ENCODE data around the gene MRPS9. TPM values are rescaled to one million over a fixed set of nuclear protein-coding genes. Genes with fewer than 3 reads are reported as not detected.

Gene MRPS9
- polyA plus RNA-seq, 6 donors from 2014 or later: 12.9 to 24.9 (median 19.2) TPM

- DNase-seq (no peak), ATAC-seq (ENCODE audit: low read depth in 2 of 2) (no peak)
- peaks cover 0 to 28% (median 23%) of the 10 kb centered on the region in 3 donors for H3K27me3 Mint-ChIP-seq
- no peaks in the 10 kb centered on the region for H3K36me3 Mint-ChIP-seq
- H3K4me3 Mint-ChIP-seq: no peak overlapping the region
- no peaks in the 10 kb centered on the region for H3K9me3 Mint-ChIP-seq
- H3K4me1 Mint-ChIP-seq: peaks cover 5 to 14% (median 13%) of the 10 kb centered on the region in 3 donors
- H3K27ac Mint-ChIP-seq: no peak overlapping the region
Measured at GRCh38 chr2:105138643-105139042, 100.8 kb downstream of the MRPS9 start.

- no peak for DNase-seq
- H3K9me3 Mint-ChIP-seq: no peaks in the 10 kb centered on the region
- H3K36me3 Mint-ChIP-seq: peaks cover 0 to 3% of the 10 kb centered on the region in 2 donors
- H3K4me1 Mint-ChIP-seq: peaks cover 8 to 17% (median 17%) of the 10 kb centered on the region in 3 donors
- H3K27me3 Mint-ChIP-seq: peaks cover 3 to 28% (median 22%) of the 10 kb centered on the region in 3 donors
- no peak for ATAC-seq (ENCODE audit: low read depth in 2 of 2)
- no peak overlapping the region for H3K4me3 Mint-ChIP-seq
- no peak overlapping the region for H3K27ac Mint-ChIP-seq
Measured at GRCh38 chr2:105139556-105140239, 101.8 kb downstream of the MRPS9 start.

GRCh38 chr2:105140240-105140568, 102.3 kb downstream of the MRPS9 start:
- Mint-ChIP-seq H3K4me1 (peaks cover 11 to 22% (median 21%) of the 10 kb centered on the region in 3 donors), H3K4me3 (no peak overlapping the region), H3K27ac (no peak overlapping the region), H3K9me3 (no peaks in the 10 kb centered on the region), H3K27me3 (peaks cover 6 to 28% (median 22%) of the 10 kb centered on the region in 3 donors), H3K36me3 (peaks cover 0 to 5% of the 10 kb centered on the region in 2 donors)
- no peak for DNase-seq
- no peak for ATAC-seq (ENCODE audit: low read depth in 2 of 2)

GRCh38 chr2:105141099-105141614, 103.3 kb downstream of the MRPS9 start:
- H3K27me3 Mint-ChIP-seq: peaks cover 6 to 18% (median 13%) of the 10 kb centered on the region in 3 donors
- DNase-seq (no peak), ATAC-seq (ENCODE audit: low read depth in 2 of 2) (peak in 1 of 2 donors; percentile 24)
- H3K4me3 Mint-ChIP-seq: peak overlapping the region in 5 of 8 donors; percentile 0 to 53 (median 24)
- H3K9me3 Mint-ChIP-seq: no peaks in the 10 kb centered on the region
- peaks cover 11 to 24% (median 23%) of the 10 kb centered on the region in 3 donors for H3K4me1 Mint-ChIP-seq
- peak overlapping the region in 3 of 6 donors; percentile 16 to 59 (median 48) for H3K27ac Mint-ChIP-seq
- peaks cover 0 to 5% of the 10 kb centered on the region in 2 donors for H3K36me3 Mint-ChIP-seq

GRCh38 chr2:105142239-105142638, 104.4 kb downstream of the MRPS9 start:
- DNase-seq (no peak), ATAC-seq (ENCODE audit: low read depth in 2 of 2) (no peak)
- Mint-ChIP-seq H3K36me3 (peaks cover 3 to 7% of the 10 kb centered on the region in 2 donors), H3K27me3 (peaks cover 9 to 22% (median 17%) of the 10 kb centered on the region in 3 donors), H3K4me3 (peak overlapping the region in 6 of 8 donors; percentile 12 to 90 (median 80)), H3K9me3 (no peaks in the 10 kb centered on the region), H3K27ac (peak overlapping the region in 3 of 6 donors; percentile 57 to 66 (median 65)), H3K4me1 (peaks cover 11 to 24% (median 23%) of the 10 kb centered on the region in 3 donors)

- peak overlapping the region in 4 of 6 donors; percentile 19 to 89 (median 57) for H3K27ac Mint-ChIP-seq
- ATAC-seq (ENCODE audit: low read depth in 2 of 2): no peak
- peaks cover 15 to 30% (median 25%) of the 10 kb centered on the region in 3 donors for H3K27me3 Mint-ChIP-seq
- peaks cover 11 to 24% (median 23%) of the 10 kb centered on the region in 3 donors for H3K4me1 Mint-ChIP-seq
- H3K4me3 Mint-ChIP-seq: peak overlapping the region; percentile 84 to 91 (median 90)
- DNase-seq: no peak
- H3K36me3 Mint-ChIP-seq: peaks cover 10 to 15% of the 10 kb centered on the region in 2 donors
- H3K9me3 Mint-ChIP-seq: no peaks in the 10 kb centered on the region
Measured at GRCh38 chr2:105143094-105143466, 105.2 kb downstream of the MRPS9 start.

- Mint-ChIP-seq H3K27me3 (peaks cover 15 to 32% (median 26%) of the 10 kb centered on the region in 3 donors), H3K4me1 (peaks cover 11 to 24% (median 23%) of the 10 kb centered on the region in 3 donors), H3K27ac (peak overlapping the region in 5 of 6 donors; percentile 15 to 89 (median 57)), H3K36me3 (peaks cover 10 to 15% of the 10 kb centered on the region in 2 donors), H3K9me3 (no peaks in the 10 kb centered on the region), H3K4me3 (peak overlapping the region; percentile 84 to 91 (median 90))
- DNase-seq: peak; percentile 47
- peak; percentile 75 to 76 for ATAC-seq (ENCODE audit: low read depth in 2 of 2)
Measured at GRCh38 chr2:105143467-105144151, 105.7 kb downstream of the MRPS9 start.

GRCh38 chr2:105144152-105144940, 106.5 kb downstream of the MRPS9 start:
- ATAC-seq (ENCODE audit: low read depth in 2 of 2) (peak in 1 of 2 donors; percentile 12), DNase-seq (no peak)
- Mint-ChIP-seq H3K36me3 (peaks cover 10 to 21% of the 10 kb centered on the region in 2 donors), H3K4me3 (peak overlapping the region; percentile 81 to 94 (median 90)), H3K9me3 (peaks cover 0 to 4% (median 0%) of the 10 kb centered on the region in 7 donors), H3K27me3 (peaks cover 15 to 37% (median 31%) of the 10 kb centered on the region in 3 donors), H3K4me1 (peaks cover 11 to 24% (median 23%) of the 10 kb centered on the region in 3 donors), H3K27ac (peak overlapping the region in 3 of 6 donors; percentile 32 to 57 (median 33))

GRCh38 chr2:105144941-105145300, 107.1 kb downstream of the MRPS9 start:
- peaks cover 11 to 24% (median 23%) of the 10 kb centered on the region in 3 donors for H3K4me1 Mint-ChIP-seq

GRCh38 chr2:105149272-105149671, 111.4 kb downstream of the MRPS9 start:
- DNase-seq: no peak
- Mint-ChIP-seq H3K27me3 (peaks cover 25 to 55% (median 45%) of the 10 kb centered on the region in 3 donors), H3K4me3 (no peak overlapping the region), H3K4me1 (peaks cover 6 to 11% (median 9%) of the 10 kb centered on the region in 3 donors), H3K36me3 (peaks cover 10 to 24% of the 10 kb centered on the region in 2 donors), H3K9me3 (peaks cover 0 to 5% (median 0%) of the 10 kb centered on the region in 7 donors), H3K27ac (no peak overlapping the region)
- no peak for ATAC-seq (ENCODE audit: low read depth in 2 of 2)

More at GRCh38 chr2:105144941-105145300, 107.1 kb downstream of the MRPS9 start:
- Mint-ChIP-seq H3K9me3 (peaks cover 0 to 5% (median 0%) of the 10 kb centered on the region in 7 donors), H3K4me3 (peak overlapping the region; percentile 81 to 94 (median 90)), H3K27me3 (peaks cover 15 to 35% (median 29%) of the 10 kb centered on the region in 3 donors), H3K27ac (peak overlapping the region in 2 of 6 donors; percentile 32 to 57), H3K36me3 (peaks cover 10 to 24% of the 10 kb centered on the region in 2 donors)
- ATAC-seq (ENCODE audit: low read depth in 2 of 2) (peak; percentile 50 to 59), DNase-seq (peak; percentile 4)
